ENCODE data around the gene ACSS1.

The ACSS1 gene

GRCh38 chr20:25083773-25084625, 26.1 kb upstream of the ACSS1 start:
- no peaks in the 10 kb centered on the region for H3K36me3 Mint-ChIP-seq (ENCODE audit: low read depth)
- no peaks in the 10 kb centered on the region for H3K9me3 Mint-ChIP-seq
- H3K4me3 Mint-ChIP-seq: peak overlapping the region; percentile 63
- peaks cover 71% of the 10 kb centered on the region for H3K27me3 Mint-ChIP-seq (ENCODE audit: low read depth)
- DNase-seq (ENCODE audit: low spot score): peak; percentile 43
- H3K4me1 Mint-ChIP-seq (ENCODE audit: low read depth): peaks cover 5% of the 10 kb centered on the region
- no peak overlapping the region for H3K27ac Mint-ChIP-seq

GRCh38 chr20:25083141-25083772, 25.3 kb upstream of the ACSS1 start:
- no peaks in the 10 kb centered on the region for H3K9me3 Mint-ChIP-seq
- peak overlapping the region; percentile 63 for H3K4me3 Mint-ChIP-seq
- H3K27ac Mint-ChIP-seq: no peak overlapping the region
- peaks cover 78% of the 10 kb centered on the region for H3K27me3 Mint-ChIP-seq (ENCODE audit: low read depth)
- H3K36me3 Mint-ChIP-seq (ENCODE audit: low read depth): no peaks in the 10 kb centered on the region
- H3K4me1 Mint-ChIP-seq (ENCODE audit: low read depth): peaks cover 5% of the 10 kb centered on the region
- no peak for DNase-seq (ENCODE audit: low spot score)

- Mint-ChIP-seq H3K4me3 (no peak overlapping the region), H3K4me1 (ENCODE audit: low read depth) (peaks cover 5% of the 10 kb centered on the region), H3K27ac (no peak overlapping the region), H3K27me3 (ENCODE audit: low read depth) (peaks cover 86% of the 10 kb centered on the region), H3K36me3 (ENCODE audit: low read depth) (no peaks in the 10 kb centered on the region), H3K9me3 (no peaks in the 10 kb centered on the region)
- no peak for DNase-seq (ENCODE audit: low spot score)
These were observed 24.5 kb upstream of the ACSS1 start for GRCh38 chr20:25082498-25082873.

- Mint-ChIP-seq H3K4me1 (ENCODE audit: low read depth) (peaks cover 5% of the 10 kb centered on the region), H3K27me3 (ENCODE audit: low read depth) (peaks cover 86% of the 10 kb centered on the region), H3K9me3 (no peaks in the 10 kb centered on the region), H3K4me3 (no peak within 1 kb of the TSS), H3K36me3 (ENCODE audit: low read depth) (no peaks in the 10 kb centered on the region), H3K27ac (no peak within 1 kb of the TSS)
- no peak for DNase-seq (ENCODE audit: low spot score)
These were observed 24.0 kb upstream of the ACSS1 start, which contains the start of gene VSX1 for GRCh38 chr20:25081730-25082497. Gene VSX1, minus strand, starts transcription at chr20:25082141. Its CDS starts 45 bp downstream, at chr20:25082096.

GRCh38 chr20:25081065-25081729, 23.3 kb upstream of the ACSS1 start:
- H3K4me1 Mint-ChIP-seq (ENCODE audit: low read depth): peaks cover 5% of the 10 kb centered on the region
- H3K36me3 Mint-ChIP-seq (ENCODE audit: low read depth): no peaks in the 10 kb centered on the region
- no peak overlapping the region for H3K4me3 Mint-ChIP-seq
- no peak overlapping the region for H3K27ac Mint-ChIP-seq
- H3K27me3 Mint-ChIP-seq (ENCODE audit: low read depth): peaks cover 84% of the 10 kb centered on the region
- H3K9me3 Mint-ChIP-seq: no peaks in the 10 kb centered on the region
- no peak for DNase-seq (ENCODE audit: low spot score)

- H3K27ac Mint-ChIP-seq: no peak overlapping the region
These were observed 21.2 kb upstream of the ACSS1 start for GRCh38 chr20:25079171-25079570.

GRCh38 chr20:25078662-25079061, 20.7 kb upstream of the ACSS1 start:
- H3K36me3 Mint-ChIP-seq (ENCODE audit: low read depth): no peaks in the 10 kb centered on the region
- H3K27me3 Mint-ChIP-seq (ENCODE audit: low read depth): peaks cover 82% of the 10 kb centered on the region
- H3K4me3 Mint-ChIP-seq: no peak overlapping the region
- H3K4me1 Mint-ChIP-seq (ENCODE audit: low read depth): peaks cover 3% of the 10 kb centered on the region
- no peak overlapping the region for H3K27ac Mint-ChIP-seq
- DNase-seq (ENCODE audit: low spot score): no peak
- no peaks in the 10 kb centered on the region for H3K9me3 Mint-ChIP-seq

More at GRCh38 chr20:25079171-25079570, 21.2 kb upstream of the ACSS1 start:
- Mint-ChIP-seq H3K4me3 (no peak overlapping the region), H3K27me3 (ENCODE audit: low read depth) (peaks cover 84% of the 10 kb centered on the region), H3K4me1 (ENCODE audit: low read depth) (peaks cover 5% of the 10 kb centered on the region), H3K36me3 (ENCODE audit: low read depth) (no peaks in the 10 kb centered on the region), H3K9me3 (no peaks in the 10 kb centered on the region)
- DNase-seq (ENCODE audit: low spot score): no peak

GRCh38 chr20:25077610-25078169, 19.8 kb upstream of the ACSS1 start:
- no peak overlapping the region for H3K27ac Mint-ChIP-seq
- no peaks in the 10 kb centered on the region for H3K36me3 Mint-ChIP-seq (ENCODE audit: low read depth)
- H3K4me3 Mint-ChIP-seq: no peak overlapping the region
- no peak for DNase-seq (ENCODE audit: low spot score)
- H3K4me1 Mint-ChIP-seq (ENCODE audit: low read depth): no peaks in the 10 kb centered on the region
- peaks cover 81% of the 10 kb centered on the region for H3K27me3 Mint-ChIP-seq (ENCODE audit: low read depth)
- no peaks in the 10 kb centered on the region for H3K9me3 Mint-ChIP-seq

- no peaks in the 10 kb centered on the region for H3K9me3 Mint-ChIP-seq
- peaks cover 82% of the 10 kb centered on the region for H3K27me3 Mint-ChIP-seq (ENCODE audit: low read depth)
- no peak overlapping the region for H3K4me3 Mint-ChIP-seq
- H3K4me1 Mint-ChIP-seq (ENCODE audit: low read depth): no peaks in the 10 kb centered on the region
- no peak for DNase-seq (ENCODE audit: low spot score)
- H3K36me3 Mint-ChIP-seq (ENCODE audit: low read depth): no peaks in the 10 kb centered on the region
- no peak overlapping the region for H3K27ac Mint-ChIP-seq
These were observed 19.0 kb upstream of the ACSS1 start for GRCh38 chr20:25076731-25077609.

GRCh38 chr20:25076201-25076600, 18.3 kb upstream of the ACSS1 start:
- Mint-ChIP-seq H3K27me3 (ENCODE audit: low read depth) (peaks cover 88% of the 10 kb centered on the region), H3K4me3 (no peak overlapping the region), H3K27ac (no peak overlapping the region), H3K9me3 (no peaks in the 10 kb centered on the region), H3K4me1 (ENCODE audit: low read depth) (no peaks in the 10 kb centered on the region), H3K36me3 (ENCODE audit: low read depth) (no peaks in the 10 kb centered on the region)
- no peak for DNase-seq (ENCODE audit: low spot score)

- Mint-ChIP-seq H3K27ac (no peak overlapping the region), H3K36me3 (ENCODE audit: low read depth) (no peaks in the 10 kb centered on the region), H3K27me3 (ENCODE audit: low read depth) (peaks cover 86% of the 10 kb centered on the region), H3K9me3 (no peaks in the 10 kb centered on the region), H3K4me1 (ENCODE audit: low read depth) (no peaks in the 10 kb centered on the region), H3K4me3 (no peak overlapping the region)
- no peak for DNase-seq (ENCODE audit: low spot score)
These were observed 15.6 kb upstream of the ACSS1 start for GRCh38 chr20:25073544-25073943.

GRCh38 chr20:25072226-25072811, 14.4 kb upstream of the ACSS1 start:
- no peak for DNase-seq (ENCODE audit: low spot score)
- Mint-ChIP-seq H3K36me3 (ENCODE audit: low read depth) (no peaks in the 10 kb centered on the region), H3K9me3 (no peaks in the 10 kb centered on the region), H3K27me3 (ENCODE audit: low read depth) (peaks cover 79% of the 10 kb centered on the region), H3K4me3 (no peak overlapping the region), H3K27ac (no peak overlapping the region), H3K4me1 (ENCODE audit: low read depth) (no peaks in the 10 kb centered on the region)
